CD14-positive monocyte (primary cell): Measurements from ENCODE around the gene GSTM4. TPM values are rescaled to one million over a fixed set of nuclear protein-coding genes. Genes with fewer than 3 reads are reported as not detected.

ENCODE experiments used
- DNase-seq, 3 donors: peaks; one replicate each; pipeline ENCODE4 v3.0.0-alpha.2; 2011 to 2022
- H2AFZ ChIP-seq: 2 replicates; pipeline ENCODE4 v1.6.0; 2012; ENCODE audit warnings: mild to moderate bottlenecking, low read depth, low read length, inconsistent platforms; ENCODE audit not compliant: insufficient read depth, poor library complexity, severe bottlenecking
- H3K27ac ChIP-seq, 2 donors: 1 replicate in 1 of 2; 2 replicates in 1 of 2; pipeline ENCODE4 v1.5.1; 2012 to 2013; ENCODE audit warnings: low read length in 2 of 2, control low read depth in 1 of 2, inconsistent platforms in 1 of 2, low read depth in 1 of 2, mild to moderate bottlenecking in 1 of 2
- H3K27me3 ChIP-seq, 2 donors: one replicate each; pipeline versions ENCODE4 v1.6.0 to v1.6.1; 2011 to 2013; ENCODE audit warnings: low read length in 2 of 2; ENCODE audit not compliant: control insufficient read depth in 2 of 2, insufficient read depth in 2 of 2
- H3K36me3 ChIP-seq, 2 donors: replicated peaks in 1 of 2; 1 replicate in 1 of 2; 2 replicates in 1 of 2; pipeline versions ENCODE4 v1.5.1 to v1.6.1; 2012 to 2013; ENCODE audit warnings: low read length in 2 of 2, control low read depth in 1 of 2, inconsistent platforms in 1 of 2, mild to moderate bottlenecking in 1 of 2; ENCODE audit not compliant: insufficient read depth in 2 of 2, control insufficient read depth in 1 of 2
- H3K4me1 ChIP-seq, 2 donors: 1 replicate in 1 of 2; 2 replicates in 1 of 2; pipeline versions ENCODE4 v1.5.1 to v1.6.1; 2012 to 2013; ENCODE audit warnings: low read length in 2 of 2, control low read depth in 1 of 2, inconsistent platforms in 1 of 2, mild to moderate bottlenecking in 1 of 2, moderate library complexity in 1 of 2; ENCODE audit not compliant: insufficient read depth in 2 of 2, control insufficient read depth in 1 of 2
- H3K4me2 ChIP-seq: replicated peaks from 2 replicates; pipeline ENCODE3; 2012; ENCODE audit warnings: low read length, moderate library complexity, mild to moderate bottlenecking; ENCODE audit not compliant: poor library complexity, severe bottlenecking; ENCODE audit errors: extremely low read depth
- H3K4me3 ChIP-seq, 3 experiments: fragments of 200-600 bp in 1 of 3; sonication (generic) in 1 of 3; replicated peaks in 1 of 3; 1 replicate in 2 of 3; 2 replicates in 1 of 3; pipeline ENCODE4 v1.5.1; 2011 to 2013; ENCODE audit warnings: low read length in 3 of 3, mild to moderate bottlenecking in 3 of 3, control low read depth in 2 of 3, low read depth in 2 of 3, inconsistent platforms in 1 of 3, moderate library complexity in 1 of 3
- H3K79me2 ChIP-seq: 2 replicates; pipeline ENCODE4 v1.6.0; 2012; ENCODE audit warnings: mild to moderate bottlenecking, control low read depth, inconsistent platforms, low read length, moderate library complexity; ENCODE audit not compliant: insufficient read depth
- H3K9ac ChIP-seq: 2 replicates; pipeline ENCODE4 v1.6.0; 2017; ENCODE audit warnings: low read length, mild to moderate bottlenecking; ENCODE audit not compliant: insufficient read depth, poor library complexity, severe bottlenecking
- H3K9me3 ChIP-seq, 2 donors: replicated peaks in 1 of 2; 1 replicate in 1 of 2; 2 replicates in 1 of 2; pipeline versions ENCODE4 v1.5.1 to v1.6.1; 2012 to 2013; ENCODE audit warnings: low read length in 2 of 2, control low read depth in 1 of 2; ENCODE audit not compliant: control insufficient read depth in 1 of 2, insufficient read depth in 1 of 2
- H4K20me1 ChIP-seq: 2 replicates; pipeline ENCODE4 v1.6.0; 2012; ENCODE audit warnings: mild to moderate bottlenecking, low read length, control low read depth, moderate library complexity; ENCODE audit not compliant: insufficient read depth
- H3K27ac Mint-ChIP-seq, 7 donors: one replicate each; pipeline ENCODE4 v1.8.0; 2020; ENCODE audit warnings: mild to moderate bottlenecking in 7 of 7, mixed read lengths in 7 of 7, moderate library complexity in 6 of 7, inconsistent platforms in 2 of 7
- H3K27me3 Mint-ChIP-seq, 3 donors: one replicate each; pipeline ENCODE4 v1.8.0; 2021 to 2022; ENCODE audit warnings: low read depth in 3 of 3, mild to moderate bottlenecking in 3 of 3, mixed read lengths in 3 of 3, moderate library complexity in 3 of 3, inconsistent platforms in 1 of 3
- H3K36me3 Mint-ChIP-seq, 2 donors: one replicate each; pipeline ENCODE4 v1.8.0; 2020; ENCODE audit warnings: mixed read lengths in 2 of 2, inconsistent platforms in 1 of 2, mild to moderate bottlenecking in 1 of 2
- H3K4me1 Mint-ChIP-seq: one replicate; pipeline ENCODE4 v1.8.0; 2020; ENCODE audit warnings: mild to moderate bottlenecking, mixed read lengths
- H3K4me3 Mint-ChIP-seq, 2 donors: one replicate each; pipeline ENCODE4 v1.8.0; 2020; ENCODE audit warnings: mild to moderate bottlenecking in 2 of 2, mixed read lengths in 2 of 2, moderate library complexity in 1 of 2
- H3K9me3 Mint-ChIP-seq, 7 donors: one replicate each; pipeline ENCODE4 v1.8.0; 2020 to 2022; ENCODE audit warnings: mixed read lengths in 7 of 7, mild to moderate bottlenecking in 6 of 7, moderate library complexity in 6 of 7, inconsistent platforms in 2 of 7
- CTCF ChIP-seq: fragments of 200-600 bp; IDR thresholded peaks from one replicate; pipeline ENCODE4 v1.8.0; 2022; ENCODE audit warnings: antibody characterized with exemption, mild to moderate bottlenecking
- WGBS: methylation state at CpG from one replicate; pipeline ENCODE4 v1.1.5; 2013; ENCODE audit warnings: missing lambda C conversion rate; ENCODE audit not compliant: insufficient coverage; 5-methylcytosine and 5-hydroxymethylcytosine counted together
- intact Hi-C, 2 donors: fragments of 100-400 bp; cut with micrococcal nuclease; formaldehyde crosslinking; loops; one replicate each; pipeline versions ENCODE4 v1.15.0 to v1.15.1; 2023
- polyA plus RNA-seq, 3 donors: library from polyadenylated mRNA; depleted of rRNA in 1 of 3; unstranded in 2 of 3; stranded (reverse) in 1 of 3; fragments of 300-500 nt in 2 of 3; fragments of >200 nt in 1 of 3; fragmentation: Illumina TruSeq in 2 of 3; gene quantifications; 1 replicate in 2 of 3; 2 replicates in 1 of 3; pipeline ENCODE4 v1.2.3, GENCODE V29; 2012 to 2021

GSTM4 gene
- polyA plus RNA-seq, 3 donors = 11.9 to 22.9 (median 15.9) TPM

GRCh38 chr1:109620401-109620791 lies 35.5 kb upstream of the GSTM4 start:
- Histone ChIP-seq H3K9ac (peak overlapping the region; percentile 98), H3K36me3 (peaks cover 1 to 4% of the 10 kb centered on the region in 2 donors), H3K4me1 (peaks cover 73 to 82% of the 10 kb centered on the region in 2 donors), H3K27me3 (no peaks in the 10 kb centered on the region), H3K27ac (peak overlapping the region; percentile 99), H4K20me1 (peaks cover 46% of the 10 kb centered on the region), H3K4me2 (peak overlapping the region; percentile 97), H3K9me3 (no peaks in the 10 kb centered on the region), H3K4me3 (peak overlapping the region; percentile 77 to 96 (median 96)), H3K79me2 (peaks cover 62% of the 10 kb centered on the region), H2AFZ (no peak overlapping the region)
- H3K27me3 Mint-ChIP-seq = peaks cover 0 to 3% (median 2%) of the 10 kb centered on the region in 3 donors
- H3K4me3 Mint-ChIP-seq = peak overlapping the region; percentile 92 to 97
- intact Hi-C loops = loop anchor here (2.0 to 5.0 kb wide), 2 partner anchors 72 to 73 kb away; partner anchors contain the start of gene GNAI3 (in 2 of the 2)
- peaks cover 75% of the 10 kb centered on the region for H3K4me1 Mint-ChIP-seq
- peak overlapping the region; percentile 99 to 100 (median 99) for H3K27ac Mint-ChIP-seq
- peaks cover 0 to 2% (median 0%) of the 10 kb centered on the region in 7 donors for H3K9me3 Mint-ChIP-seq
- no peak for TF ChIP-seq CTCF
- peaks cover 9 to 29% of the 10 kb centered on the region in 2 donors for H3K36me3 Mint-ChIP-seq
- 0% methylated on average over 3 of the region's 9 CpGs for WGBS
- no peak for DNase-seq

- intact Hi-C loops = loop anchor here (2.0 to 5.0 kb wide), 2 partner anchors 72 to 74 kb away; partner anchors contain the start of gene GNAI3 (in 2 of the 2)
These were observed 35.0 kb upstream of the GSTM4 start for GRCh38 chr1:109620841-109621286.

More at GRCh38 chr1:109620841-109621286, 35.0 kb upstream of the GSTM4 start:
- H3K27me3 ChIP-seq = no peaks in the 10 kb centered on the region
- peaks cover 14 to 34% of the 10 kb centered on the region in 2 donors for H3K36me3 Mint-ChIP-seq
- peaks cover 5 to 9% of the 10 kb centered on the region in 2 donors for H3K36me3 ChIP-seq
- H3K4me2 ChIP-seq = peak overlapping the region; percentile 97
- H3K4me1 ChIP-seq = peaks cover 69 to 77% of the 10 kb centered on the region in 2 donors
- H3K27me3 Mint-ChIP-seq = peaks cover 0 to 3% (median 2%) of the 10 kb centered on the region in 3 donors
- peaks cover 64% of the 10 kb centered on the region for H3K79me2 ChIP-seq
- H3K9me3 Mint-ChIP-seq = peaks cover 0 to 2% (median 0%) of the 10 kb centered on the region in 7 donors
- peak overlapping the region; percentile 77 to 96 (median 96) for H3K4me3 ChIP-seq
- DNase-seq = peak; percentile 96 to 99 (median 98)
- H3K4me1 Mint-ChIP-seq = peaks cover 71% of the 10 kb centered on the region
- H3K4me3 Mint-ChIP-seq = peak overlapping the region; percentile 92 to 97
- WGBS = 0% methylated on average over 16 of the region's 18 CpGs
- H3K27ac Mint-ChIP-seq = peak overlapping the region; percentile 99 to 100 (median 99)
- no peak overlapping the region for H2AFZ ChIP-seq
- no peak for TF ChIP-seq CTCF
- peak overlapping the region; percentile 99 for H3K27ac ChIP-seq
- H4K20me1 ChIP-seq = peaks cover 51% of the 10 kb centered on the region
- no peaks in the 10 kb centered on the region for H3K9me3 ChIP-seq
- peak overlapping the region; percentile 98 for H3K9ac ChIP-seq
